ENCODE results near the gene ZDHHC5. TPM values are rescaled to one million over a fixed set of nuclear protein-coding genes. Genes with fewer than 3 reads are reported as not detected.

ZDHHC5 gene
- total and polyA plus RNA-seq, 2 of the 13 experiments (the other 11 are each of a cell fraction or from before 2014, with no cell fraction given): 26.6 to 34.0 TPM

DNA sequence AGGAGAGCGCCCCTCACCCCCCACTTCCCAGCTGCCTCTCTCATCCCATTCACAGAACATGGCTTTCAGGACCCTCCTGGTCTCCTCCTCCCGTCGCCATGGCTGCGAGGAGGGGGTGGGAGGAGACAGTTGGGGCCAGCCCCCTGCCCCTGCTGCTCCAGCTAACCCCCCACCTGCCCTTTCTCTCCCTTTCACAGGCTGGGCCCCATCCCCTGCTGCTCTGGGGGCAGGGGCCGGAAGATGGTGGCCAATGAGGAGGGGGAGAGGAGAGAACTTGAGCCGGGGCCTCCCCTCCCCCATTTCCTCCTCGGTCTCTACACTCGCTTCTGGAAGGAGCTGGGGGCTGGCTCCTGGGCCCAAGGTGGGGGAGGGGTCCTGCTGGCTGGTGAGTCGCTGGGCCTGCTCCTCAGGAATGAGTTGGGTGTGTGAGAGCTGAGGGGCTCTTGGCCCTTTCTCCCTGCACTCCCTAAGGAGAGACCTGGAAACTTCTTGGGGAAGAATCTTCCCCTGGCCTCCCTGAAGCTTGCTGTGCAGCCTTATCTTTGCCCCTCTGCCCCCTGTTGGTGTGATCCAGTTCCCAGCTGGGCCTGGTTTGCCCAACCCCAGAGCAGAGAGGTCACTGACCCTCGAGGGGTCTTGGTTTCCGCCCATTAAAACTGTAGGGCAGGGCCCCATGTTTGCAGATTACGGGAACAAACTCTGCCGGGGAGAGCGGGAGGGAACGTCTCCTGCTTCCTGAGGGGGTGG, 28.4 kb upstream of the ZDHHC5 start (continued):
- TF ChIP-seq, protein P1, sequence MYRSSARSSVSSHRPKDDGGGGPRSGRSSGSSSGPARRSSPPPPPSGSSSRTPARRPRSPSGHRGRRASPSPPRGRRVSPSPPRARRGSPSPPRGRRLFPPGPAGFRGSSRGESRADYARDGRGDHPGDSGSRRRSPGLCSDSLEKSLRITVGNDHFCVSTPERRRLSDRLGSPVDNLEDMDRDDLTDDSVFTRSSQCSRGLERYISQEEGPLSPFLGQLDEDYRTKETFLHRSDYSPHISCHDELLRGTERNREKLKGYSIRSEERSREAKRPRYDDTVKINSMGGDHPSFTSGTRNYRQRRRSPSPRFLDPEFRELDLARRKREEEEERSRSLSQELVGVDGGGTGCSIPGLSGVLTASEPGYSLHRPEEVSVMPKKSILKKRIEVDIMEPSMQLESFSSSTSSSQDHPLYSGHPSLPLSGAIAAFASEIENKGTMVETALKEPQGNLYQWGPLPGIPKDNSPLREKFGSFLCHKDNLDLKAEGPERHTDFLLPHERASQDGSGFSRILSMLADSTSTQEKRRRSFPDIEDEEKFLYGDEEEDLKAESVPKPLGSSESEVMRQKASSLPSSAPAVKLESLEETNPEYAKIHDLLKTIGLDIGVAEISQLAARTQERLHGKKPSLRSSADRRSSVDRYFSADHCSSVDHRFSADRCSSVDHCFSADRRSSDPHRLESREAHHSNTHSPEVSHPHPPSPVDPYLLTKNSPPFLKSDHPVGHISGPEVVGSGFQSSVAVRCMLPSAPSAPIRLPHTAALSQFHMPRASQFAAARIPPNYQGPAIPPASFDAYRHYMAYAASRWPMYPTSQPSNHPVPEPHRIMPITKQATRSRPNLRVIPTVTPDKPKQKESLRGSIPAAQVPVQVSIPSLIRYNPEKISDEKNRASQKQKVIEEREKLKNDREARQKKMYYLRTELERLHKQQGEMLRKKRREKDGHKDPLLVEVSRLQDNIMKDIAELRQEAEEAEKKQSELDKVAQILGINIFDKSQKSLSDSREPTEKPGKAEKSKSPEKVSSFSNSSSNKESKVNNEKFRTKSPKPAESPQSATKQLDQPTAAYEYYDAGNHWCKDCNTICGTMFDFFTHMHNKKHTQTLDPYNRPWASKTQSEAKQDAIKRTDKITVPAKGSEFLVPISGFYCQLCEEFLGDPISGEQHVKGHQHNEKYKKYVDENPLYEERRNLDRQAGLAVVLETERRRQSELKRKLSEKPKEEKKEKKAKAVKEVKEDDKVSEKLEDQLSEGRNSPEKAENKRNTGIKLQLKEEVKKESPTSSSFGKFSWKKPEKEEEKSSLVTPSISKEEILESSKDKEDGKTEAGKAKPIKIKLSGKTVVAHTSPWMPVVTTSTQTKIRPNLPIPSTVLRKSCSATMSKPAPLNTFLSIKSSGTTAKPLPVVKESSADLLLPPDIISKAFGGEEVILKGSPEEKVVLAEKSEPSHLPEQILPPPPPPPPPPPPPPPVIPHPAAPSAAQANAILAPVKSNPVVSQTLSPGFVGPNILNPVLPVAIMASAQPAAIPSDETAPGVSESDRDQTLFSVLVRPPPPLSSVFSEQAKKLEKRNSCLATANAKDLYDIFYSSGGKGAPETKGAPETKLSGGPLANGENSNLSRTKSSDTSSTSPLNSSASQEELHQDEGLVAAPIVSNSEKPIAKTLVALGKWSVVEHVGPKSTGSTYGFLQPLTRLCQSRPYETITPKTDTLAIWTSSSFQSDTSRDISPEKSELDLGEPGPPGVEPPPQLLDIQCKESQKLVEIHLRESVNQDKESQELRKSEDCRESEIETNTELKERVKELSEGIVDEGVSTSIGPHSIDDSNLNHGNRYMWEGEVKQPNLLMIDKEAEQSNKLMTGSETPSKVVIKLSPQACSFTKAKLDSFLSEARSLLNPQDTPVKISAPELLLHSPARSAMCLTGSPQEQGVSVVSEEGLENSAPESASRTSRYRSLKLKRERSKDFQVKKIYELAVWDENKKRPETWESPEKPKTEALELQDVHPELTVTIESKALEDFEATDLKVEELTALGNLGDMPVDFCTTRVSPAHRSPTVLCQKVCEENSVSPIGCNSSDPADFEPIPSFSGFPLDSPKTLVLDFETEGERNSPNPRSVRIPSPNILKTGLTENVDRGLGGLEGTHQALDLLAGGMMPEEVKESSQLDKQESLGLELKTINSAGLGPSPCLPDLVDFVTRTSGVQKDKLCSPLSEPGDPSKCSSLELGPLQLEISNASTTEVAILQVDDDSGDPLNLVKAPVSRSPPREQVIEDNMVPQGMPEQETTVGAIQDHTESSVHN (CRISPR knock-in tag; IDR thresholded peaks at IDR 0.05): no peak
- no peak for TF ChIP-seq KDM5A (IDR thresholded peaks at IDR 0.05; ENCODE audit: borderline replicate concordance, low read length)
- no peak for TF ChIP-seq YEATS4 (CRISPR knock-in tag; IDR thresholded peaks at IDR 0.05; ENCODE audit: borderline replicate concordance)
- TF ChIP-seq SIX1 (CRISPR knock-in tag; IDR thresholded peaks at IDR 0.05; ENCODE audit: borderline replicate concordance): no peak
- no peak for TF ChIP-seq ZNF3 (CRISPR knock-in tag; IDR thresholded peaks at IDR 0.05)
- no peak for TF ChIP-seq RBAK (CRISPR knock-in tag; IDR thresholded peaks at IDR 0.05)
- no peak for TF ChIP-seq ARNT (IDR thresholded peaks at IDR 0.05)
- TF ChIP-seq ZNF501 (CRISPR knock-in tag; IDR thresholded peaks at IDR 0.05): no peak
- TF ChIP-seq AKAP8 (CRISPR knock-in tag; IDR thresholded peaks at IDR 0.05): no peak
- 0 out of 2 replicates have a peak, but pooled peaks have one; percentile 35 for TF ChIP-seq ZFP90 (CRISPR knock-in tag; IDR thresholded peaks at IDR 0.05; ENCODE audit: borderline replicate concordance)
- no peak for TF ChIP-seq ZNF616 (CRISPR knock-in tag; IDR thresholded peaks at IDR 0.05; ENCODE audit: low read depth)
- TF ChIP-seq PRMT3 (CRISPR knock-in tag; IDR thresholded peaks at IDR 0.05; ENCODE audit: borderline replicate concordance, low read depth): no peak
- TF ChIP-seq, protein P2, sequence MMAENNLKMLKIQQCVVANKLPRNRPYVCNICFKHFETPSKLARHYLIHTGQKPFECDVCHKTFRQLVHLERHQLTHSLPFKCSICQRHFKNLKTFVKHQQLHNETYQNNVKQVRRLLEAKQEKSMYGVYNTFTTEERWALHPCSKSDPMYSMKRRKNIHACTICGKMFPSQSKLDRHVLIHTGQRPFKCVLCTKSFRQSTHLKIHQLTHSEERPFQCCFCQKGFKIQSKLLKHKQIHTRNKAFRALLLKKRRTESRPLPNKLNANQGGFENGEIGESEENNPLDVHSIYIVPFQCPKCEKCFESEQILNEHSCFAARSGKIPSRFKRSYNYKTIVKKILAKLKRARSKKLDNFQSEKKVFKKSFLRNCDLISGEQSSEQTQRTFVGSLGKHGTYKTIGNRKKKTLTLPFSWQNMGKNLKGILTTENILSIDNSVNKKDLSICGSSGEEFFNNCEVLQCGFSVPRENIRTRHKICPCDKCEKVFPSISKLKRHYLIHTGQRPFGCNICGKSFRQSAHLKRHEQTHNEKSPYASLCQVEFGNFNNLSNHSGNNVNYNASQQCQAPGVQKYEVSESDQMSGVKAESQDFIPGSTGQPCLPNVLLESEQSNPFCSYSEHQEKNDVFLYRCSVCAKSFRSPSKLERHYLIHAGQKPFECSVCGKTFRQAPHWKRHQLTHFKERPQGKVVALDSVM (CRISPR knock-in tag; IDR thresholded peaks at IDR 0.05): no peak
- TF ChIP-seq AGO2 (optimal IDR thresholded peaks at IDR 0.05; ENCODE audit: low read depth, low read length): no peak
- no peak for TF ChIP-seq HES4 (CRISPR knock-in tag; IDR thresholded peaks at IDR 0.05; ENCODE audit: borderline replicate concordance)
- no peak for TF ChIP-seq MED1 (CRISPR knock-in tag; IDR thresholded peaks at IDR 0.05)
- no peak for TF ChIP-seq ZNF546 (CRISPR knock-in tag; conservative IDR thresholded peaks at IDR 0.05)
- TF ChIP-seq ZNF652 (CRISPR knock-in tag; IDR thresholded peaks at IDR 0.05; ENCODE audit: borderline replicate concordance, low read depth): no peak
- TF ChIP-seq JUND (CRISPR knock-in tag; IDR thresholded peaks at IDR 0.05): no peak
- TF ChIP-seq ZC3H4 (CRISPR knock-in tag; IDR thresholded peaks at IDR 0.05; ENCODE audit: borderline replicate concordance): no peak
